HL-60/S4 treated with phorbol 12-myristate 13-acetate at 8.2 ng/mL for 4 days and 3 days (cell line): Measurements from ENCODE around the gene FAM168B.
"Not testable (repeated sequence)": the region's sequence is repeated elsewhere in the genome, so short reads cannot be mapped to it uniquely, and the experiment has no call there.

ENCODE experiments used
- in situ Hi-C: fragments of 300-500 bp; cut with MboI; formaldehyde crosslinking; loops from 2 replicates; pipeline ENCODE4 v1.15.0; 2022; ENCODE audit warnings: low sequenced_read_pairs

The FAM168B gene

GRCh38 chr2:131103165-131103564, 9.9 kb upstream of the FAM168B start:
- in situ Hi-C loops: no loop called here

- in situ Hi-C loops: no loop called here
Observed at GRCh38 chr2:131094463-131095281, 1.4 kb upstream of the FAM168B start.

- in situ Hi-C loops: no loop called here
Observed at GRCh38 chr2:131093696-131094462, 619 bp upstream of the FAM168B start.

DNA sequence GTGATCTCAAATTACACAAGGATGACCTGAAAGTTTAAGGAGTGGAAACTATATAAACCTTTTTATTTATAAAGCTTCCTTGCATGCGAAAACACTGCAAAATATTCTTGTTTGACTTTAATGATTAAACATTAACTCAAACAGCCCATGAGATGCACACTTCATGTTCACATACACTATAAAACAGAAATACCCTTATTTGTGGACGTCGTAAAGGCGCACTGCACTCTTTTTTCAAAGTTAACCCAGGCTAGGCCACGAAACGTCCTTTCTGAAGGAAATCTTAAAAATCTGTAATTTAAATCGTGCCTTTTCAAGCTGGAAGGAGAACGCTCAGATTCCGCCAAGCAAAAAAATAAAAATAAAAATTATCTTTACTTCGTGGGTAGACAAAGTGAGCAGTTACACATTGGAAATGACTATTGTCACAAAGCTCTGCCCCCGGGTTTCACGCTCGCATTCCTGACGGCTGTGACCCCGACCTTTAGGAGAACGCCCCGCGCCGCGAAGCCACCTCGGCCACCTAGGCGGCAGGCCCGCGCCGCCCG, 728 bp downstream of the FAM168B start:
- in situ Hi-C loops: no loop called here

DNA sequence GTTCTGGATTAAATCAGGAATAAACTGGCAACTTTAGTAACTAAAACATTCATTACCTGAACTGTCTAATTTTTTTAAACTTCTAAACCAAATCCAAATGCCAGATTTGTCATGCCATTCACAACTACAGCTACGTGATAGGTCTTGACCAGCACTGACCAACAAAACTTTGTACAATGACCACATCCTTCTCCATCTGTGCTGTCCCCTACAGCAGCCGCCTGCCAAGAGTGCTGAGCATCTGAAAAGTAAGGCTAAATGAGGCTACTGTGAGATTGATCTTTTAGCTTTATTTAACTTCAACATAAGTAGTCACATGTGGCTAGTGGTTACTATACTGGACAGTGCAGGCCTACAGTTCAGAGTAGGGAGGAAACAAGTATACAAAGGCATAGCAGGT, 7.6 kb downstream of the FAM168B start:
- in situ Hi-C loops: no loop called here

GRCh38 chr2:131081190-131081589, 12.1 kb downstream of the FAM168B start:
- in situ Hi-C loops: no loop called here

GRCh38 chr2:131079931-131080330, 13.3 kb downstream of the FAM168B start:
- in situ Hi-C loops: not testable (repeated sequence)

- in situ Hi-C loops: no loop called here
Observed at GRCh38 chr2:131077966-131078365, 15.3 kb downstream of the FAM168B start.

DNA sequence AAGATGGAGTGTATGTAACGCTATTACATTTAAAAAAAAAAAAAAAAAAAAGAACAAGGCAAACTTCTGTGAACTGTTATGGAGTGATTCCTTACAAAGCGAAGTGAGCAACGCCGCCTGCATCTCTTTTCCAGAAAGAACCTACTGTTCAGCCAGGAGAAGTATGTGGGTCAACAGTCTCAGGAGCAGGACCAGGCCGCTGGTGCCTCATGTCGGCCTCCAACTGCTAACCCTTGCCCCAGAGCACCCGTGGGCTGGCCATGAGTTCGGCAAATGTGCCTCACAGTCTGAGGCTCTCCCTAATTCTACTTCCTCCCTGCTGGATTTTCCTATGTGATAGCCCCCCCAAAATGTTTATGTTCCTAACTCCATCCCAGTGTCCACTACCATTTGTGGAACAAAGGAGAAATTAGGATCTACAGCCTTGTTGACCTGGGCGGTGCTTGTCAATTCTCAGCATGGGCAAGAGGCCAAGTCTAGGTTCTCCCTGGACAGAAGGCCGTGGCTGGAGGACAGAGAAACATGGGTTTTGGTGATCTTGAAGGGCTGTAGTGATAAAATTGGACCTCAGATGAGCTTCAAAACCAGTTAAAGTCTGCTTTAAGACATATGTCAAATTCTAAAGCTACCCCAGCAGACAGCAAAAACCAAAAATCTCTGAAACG, 15.9 kb downstream of the FAM168B start:
- in situ Hi-C loops: no loop called here

DNA sequence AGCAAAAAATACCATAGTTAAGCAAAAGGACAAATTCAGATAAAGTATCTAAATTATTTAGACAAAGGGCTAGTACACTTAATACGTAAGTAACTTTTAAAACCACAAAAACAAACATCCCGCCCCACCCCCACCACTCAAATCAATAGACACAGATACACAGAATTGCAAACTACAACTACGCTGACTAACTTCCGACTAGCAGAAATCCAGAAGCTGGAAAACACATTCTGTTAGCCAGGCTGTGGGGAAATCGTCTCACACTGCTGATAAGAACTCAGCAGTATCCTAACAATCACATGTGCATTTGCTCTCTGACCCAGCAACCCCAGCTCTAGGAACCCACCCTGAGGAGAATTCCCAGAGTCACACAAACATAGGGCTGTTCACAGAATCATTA, 16.6 kb downstream of the FAM168B start:
- in situ Hi-C loops: no loop called here

- in situ Hi-C loops: not testable (repeated sequence)
Observed at GRCh38 chr2:131075578-131075977, 17.7 kb downstream of the FAM168B start.

GRCh38 chr2:131068172-131068571, 25.1 kb downstream of the FAM168B start:
- in situ Hi-C loops: not testable (repeated sequence)

DNA sequence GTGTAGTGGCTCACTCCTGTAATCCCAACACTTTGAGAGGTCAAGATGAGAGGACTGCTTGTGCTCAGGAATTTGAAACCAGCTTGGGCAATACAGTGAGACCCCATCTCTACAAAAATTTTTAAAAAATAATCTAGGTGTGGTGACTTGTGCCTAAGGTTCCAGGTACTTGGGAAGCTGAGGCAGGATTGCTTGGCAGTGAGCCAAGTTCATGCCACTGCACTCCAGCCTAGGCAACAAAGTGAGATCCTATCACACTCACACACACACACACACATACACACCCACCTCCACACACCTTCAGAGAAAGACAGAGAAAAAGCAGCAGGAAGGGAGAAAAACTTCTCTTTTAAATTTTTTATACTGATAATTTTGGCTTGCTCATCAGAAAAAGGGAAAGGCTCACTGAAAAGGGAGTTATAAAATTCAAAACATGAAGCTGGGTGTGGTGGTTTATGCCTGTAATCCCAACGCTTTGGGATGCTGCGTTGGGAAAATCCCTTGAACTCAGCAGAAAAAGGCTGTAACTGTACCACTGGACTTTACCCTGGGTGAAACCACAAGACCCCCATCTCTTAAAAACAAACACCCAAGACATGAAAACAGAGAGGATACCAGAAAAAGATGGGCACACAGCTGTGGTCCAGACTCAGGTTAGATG, 25.7 kb downstream of the FAM168B start:
- in situ Hi-C loops: no loop called here

DNA sequence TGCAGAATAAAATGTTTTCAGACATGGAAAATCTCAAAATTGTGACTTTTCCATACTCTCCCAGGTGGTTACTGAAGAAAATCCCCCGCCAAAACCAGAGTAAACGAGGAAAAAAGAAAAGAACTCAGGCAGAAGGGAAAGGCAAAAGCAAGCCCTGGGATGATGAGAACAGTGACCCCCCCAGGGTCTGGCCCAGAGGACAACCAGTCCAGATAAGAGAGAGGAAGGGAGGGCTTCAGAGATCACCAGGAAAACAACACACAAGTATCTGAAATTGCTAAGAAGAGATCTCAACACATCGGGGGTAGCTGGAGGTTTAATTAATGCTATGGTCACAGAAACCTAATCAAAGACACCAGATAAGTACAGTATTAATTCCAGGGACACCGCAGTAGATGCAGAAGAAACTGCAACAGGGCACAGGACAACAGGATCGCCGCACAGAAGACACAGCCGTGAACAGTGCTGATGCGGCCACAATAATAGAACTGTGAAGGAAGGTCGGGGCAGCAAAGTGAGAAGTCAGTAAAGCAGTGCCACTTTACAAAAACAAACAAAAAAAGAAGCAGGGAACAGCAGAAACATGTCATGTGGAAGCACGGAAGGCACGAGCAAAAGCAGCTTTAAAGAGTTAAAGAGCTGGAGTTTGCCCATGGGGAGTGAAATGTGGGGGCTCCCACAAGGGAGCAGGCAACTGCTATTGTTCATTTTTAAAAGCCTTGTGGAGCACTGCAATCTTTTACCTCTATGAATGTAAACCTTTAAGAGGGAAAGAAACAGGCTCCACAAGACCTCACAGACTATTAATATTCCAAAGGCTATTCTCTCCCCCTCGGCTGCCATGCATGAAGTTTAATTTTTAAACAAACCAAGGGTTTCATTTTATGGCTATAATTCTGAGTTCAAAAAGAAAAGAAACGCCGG, 28.4 kb downstream of the FAM168B start:
- in situ Hi-C loops: no loop called here

GRCh38 chr2:131063501-131064283, 29.6 kb downstream of the FAM168B start:
- in situ Hi-C loops: no loop called here

DNA sequence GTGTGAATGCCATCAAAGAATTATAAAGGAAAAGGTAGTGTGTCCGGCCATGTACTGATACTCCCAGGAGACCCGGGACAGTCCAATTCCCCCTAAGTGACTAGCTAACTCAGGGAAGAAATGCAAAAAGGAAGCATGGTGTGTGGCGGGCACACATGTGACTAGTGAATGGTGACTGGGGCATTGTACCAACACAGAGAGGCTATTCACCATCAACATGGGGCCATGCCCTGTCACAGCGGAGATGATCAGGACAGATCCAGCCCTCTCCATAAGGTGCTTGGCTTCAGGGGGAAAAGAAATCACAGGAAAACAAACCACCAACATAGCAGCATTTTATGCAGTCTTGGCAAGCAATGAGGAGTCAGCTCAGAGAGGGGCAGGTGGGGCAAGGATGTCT, 34.3 kb downstream of the FAM168B start:
- in situ Hi-C loops: no loop called here

DNA sequence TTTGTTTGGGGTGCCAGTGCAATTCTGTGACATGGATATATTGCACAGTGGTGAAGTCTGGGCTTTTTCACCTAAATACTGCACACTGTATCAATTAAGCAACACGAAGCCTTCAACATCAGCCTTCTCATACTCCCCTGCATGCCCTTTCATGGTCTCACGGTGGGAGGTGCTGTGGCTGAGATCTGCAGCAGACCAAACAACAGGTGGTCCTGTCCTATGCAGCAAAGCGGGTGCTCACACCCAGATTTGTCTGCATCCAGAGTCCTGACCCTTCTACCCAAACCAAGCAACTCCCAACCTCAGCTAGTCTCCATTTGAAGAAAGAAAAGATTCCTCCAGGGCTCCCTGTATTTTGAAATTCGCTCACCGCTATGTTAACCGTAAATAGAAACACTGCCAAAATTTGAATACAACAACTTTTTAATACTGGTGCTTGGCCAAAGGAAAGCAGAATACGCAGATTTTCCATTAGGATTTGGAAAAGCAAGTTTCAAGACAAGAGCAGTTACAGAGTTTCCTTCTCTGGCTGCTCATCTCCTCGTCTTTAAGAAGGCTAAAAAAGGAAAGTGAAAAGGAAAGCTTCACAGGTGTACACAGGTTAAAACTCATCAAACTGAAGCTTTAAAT, 34.9 kb downstream of the FAM168B start:
- in situ Hi-C loops: no loop called here

DNA sequence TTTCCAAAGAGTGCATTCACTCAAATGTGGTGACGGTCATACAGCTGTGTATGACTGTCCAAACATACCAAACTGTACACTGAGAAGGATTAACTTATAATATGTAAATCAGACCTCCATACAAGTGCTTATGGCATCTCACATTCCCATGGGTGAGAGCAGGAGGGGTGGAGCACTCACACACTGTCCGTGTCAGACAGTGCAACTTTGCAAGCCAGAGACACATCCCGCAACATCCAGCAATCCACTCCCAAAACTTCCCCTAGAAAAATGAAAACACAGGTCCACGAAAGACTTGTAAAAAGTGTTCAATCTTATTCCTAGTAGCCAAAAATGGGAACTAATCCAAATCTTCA, 36.4 kb downstream of the FAM168B start:
- in situ Hi-C loops: no loop called here
